Measurements from ENCODE around the gene HCFC2.
"Not testable (repeated sequence)": the region's sequence is repeated elsewhere in the genome, so short reads cannot be mapped to it uniquely, and the experiment has no call there.

HCFC2 gene

DNA sequence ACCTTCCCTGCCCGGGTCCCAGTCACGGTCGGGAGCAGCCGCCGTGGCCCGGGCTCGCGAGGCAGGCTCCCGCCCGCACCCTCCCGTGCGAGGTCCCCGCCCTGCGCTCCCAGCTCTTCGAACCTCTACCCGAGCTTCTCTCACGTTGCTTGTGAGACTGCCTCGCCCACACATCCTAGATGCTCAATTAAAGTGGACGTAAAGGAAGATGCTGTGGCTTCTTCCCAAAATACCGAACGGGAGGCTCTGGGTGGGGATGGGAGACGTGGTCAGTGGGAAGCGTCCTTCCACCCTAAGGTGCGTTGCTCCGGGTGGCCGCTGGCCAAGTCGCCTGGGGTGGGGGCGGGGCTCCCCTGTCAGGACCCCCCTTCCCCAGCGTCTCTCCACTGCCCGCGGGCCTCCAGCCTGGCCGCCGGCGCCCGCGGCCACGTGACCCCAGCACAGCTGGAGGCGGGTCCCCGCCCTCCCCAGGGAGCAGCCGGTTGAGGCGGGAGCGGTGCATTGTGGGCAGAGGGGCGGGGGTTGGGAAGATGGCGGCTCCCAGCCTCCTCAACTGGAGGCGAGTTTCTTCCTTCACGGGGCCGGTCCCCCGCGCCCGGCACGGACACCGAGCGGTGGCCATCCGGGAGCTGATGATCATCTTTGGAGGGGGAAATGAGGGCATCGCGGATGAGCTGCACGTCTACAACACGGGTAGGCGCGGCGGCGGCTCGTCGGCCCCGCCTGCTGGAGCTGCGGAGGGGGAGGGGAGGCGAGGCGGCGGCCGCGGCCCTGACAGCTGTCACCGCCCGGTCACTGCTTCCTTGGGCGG is at the start of gene HCFC2:
TSS of gene HCFC2 (plus strand) at position 501 of the 811 bp plus-strand sequence. CDS start at position 531, 30 bp downstream.
- H3K4me1 Mint-ChIP-seq, result peaks cover 20% of the 10 kb centered on the region
- H3K27ac Mint-ChIP-seq, result peak within 1 kb of the TSS; percentile 93 to 95
- no peaks in the 10 kb centered on the region for H3K9me3 Mint-ChIP-seq
- H3K27me3 Mint-ChIP-seq, result peaks cover 26% of the 10 kb centered on the region
- DNase-seq (peak; percentile 90 to 91), ATAC-seq (peak; percentile 97)
- H3K4me3 Mint-ChIP-seq, result peak within 1 kb of the TSS; percentile 98 to 99

DNA sequence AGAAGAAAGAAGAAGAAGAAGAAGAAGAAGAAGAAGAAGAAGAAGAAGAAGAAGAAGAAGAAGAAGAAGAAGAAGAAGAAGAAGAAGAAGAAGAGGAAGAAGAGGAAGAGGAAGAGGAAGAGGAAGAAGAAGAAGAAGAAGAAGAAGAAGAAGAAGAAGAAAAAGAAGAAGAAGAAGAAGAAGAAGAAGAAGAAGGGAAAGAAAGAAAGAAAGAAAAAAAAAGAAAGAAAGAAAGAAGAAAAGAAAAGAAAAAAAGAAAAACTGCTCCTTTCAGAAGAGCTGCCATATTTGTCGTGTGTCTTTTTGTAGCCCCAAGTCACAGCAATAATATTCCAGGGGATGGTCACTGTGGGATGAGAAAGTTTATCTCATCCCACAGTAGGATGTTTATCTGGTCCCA is 42.5 kb upstream of the HCFC2 start:
- ATAC-seq, H3K4me1 Mint-ChIP-seq, H3K4me3 Mint-ChIP-seq, H3K9me3 Mint-ChIP-seq, DNase-seq: not testable (repeated sequence)
- Mint-ChIP-seq H3K27ac (peak overlapping the region in 1 of 2 donors; percentile 27), H3K27me3 (peaks cover 38% of the 10 kb centered on the region)

DNA sequence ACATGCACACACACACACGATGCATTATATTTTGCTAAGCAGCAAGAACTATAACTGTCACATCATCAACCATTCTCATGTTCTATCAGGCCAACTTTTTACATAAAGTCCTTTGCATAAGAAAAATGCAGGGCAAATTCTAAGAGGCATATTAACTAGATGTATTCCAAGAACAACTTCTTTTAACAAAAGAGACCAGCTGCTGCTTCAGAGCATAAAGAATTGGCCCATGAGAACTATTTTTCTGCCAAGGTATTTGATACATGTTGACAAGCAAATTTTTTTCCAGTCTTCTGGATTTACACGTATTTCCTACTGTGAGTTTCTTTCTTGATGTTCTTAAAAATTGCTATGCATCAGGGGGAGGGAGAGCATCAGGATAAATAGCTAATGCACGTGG is 41.5 kb upstream of the HCFC2 start:
- peaks cover 43% of the 10 kb centered on the region for H3K27me3 Mint-ChIP-seq
- DNase-seq, result no peak
- no peaks in the 10 kb centered on the region for H3K4me1 Mint-ChIP-seq
- H3K9me3 Mint-ChIP-seq, result no peaks in the 10 kb centered on the region
- H3K27ac Mint-ChIP-seq, result no peak overlapping the region
- no peak overlapping the region for H3K4me3 Mint-ChIP-seq
- no peak for ATAC-seq

DNA sequence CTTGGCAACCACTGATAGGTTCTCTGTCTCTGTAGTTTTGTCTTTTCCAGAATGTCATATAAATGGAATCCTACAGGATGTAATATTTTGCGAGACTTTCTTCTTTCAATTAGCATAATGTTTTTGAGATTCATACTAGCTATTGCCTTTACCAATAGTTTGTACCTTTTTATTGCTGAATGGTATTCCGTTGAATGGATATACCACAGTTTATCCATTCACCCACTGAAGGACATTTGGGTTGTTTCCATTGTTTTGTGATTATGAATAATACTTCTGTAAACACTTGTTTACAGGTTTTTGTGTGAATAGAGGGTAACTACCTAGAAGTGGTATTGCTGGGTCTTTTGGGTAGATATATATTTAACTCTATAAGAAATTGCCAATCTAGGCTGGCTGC is 40.6 kb upstream of the HCFC2 start:
- H3K9me3 Mint-ChIP-seq, result no peaks in the 10 kb centered on the region
- H3K4me3 Mint-ChIP-seq, result no peak overlapping the region
- no peak for ATAC-seq
- peaks cover 47% of the 10 kb centered on the region for H3K27me3 Mint-ChIP-seq
- no peaks in the 10 kb centered on the region for H3K4me1 Mint-ChIP-seq
- no peak overlapping the region for H3K27ac Mint-ChIP-seq
- no peak for DNase-seq

DNA sequence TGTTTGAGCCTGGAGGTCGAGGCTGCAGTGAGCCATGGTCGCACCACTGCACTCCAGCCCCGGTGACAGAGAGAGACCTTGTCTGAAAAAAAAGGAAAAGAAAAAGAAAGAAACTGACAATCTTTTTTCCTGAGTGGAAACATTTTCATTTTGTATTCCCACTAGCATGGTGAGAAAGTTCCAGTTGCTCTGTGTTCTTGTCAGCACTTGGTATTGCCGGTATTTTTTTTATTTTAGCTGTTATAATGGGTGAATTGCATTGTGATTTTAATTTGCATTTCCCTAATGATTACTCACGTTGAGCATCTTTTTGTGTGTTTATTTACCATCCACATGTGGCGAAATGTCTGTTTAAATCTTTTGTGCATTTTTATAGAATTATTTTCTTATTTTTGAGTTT is 40.0 kb upstream of the HCFC2 start:
- H3K4me3 Mint-ChIP-seq, result no peak overlapping the region
- peaks cover 52% of the 10 kb centered on the region for H3K27me3 Mint-ChIP-seq
- H3K4me1 Mint-ChIP-seq, result no peaks in the 10 kb centered on the region
- no peak for DNase-seq
- H3K9me3 Mint-ChIP-seq, result no peaks in the 10 kb centered on the region
- no peak overlapping the region for H3K27ac Mint-ChIP-seq
- ATAC-seq, result no peak

DNA sequence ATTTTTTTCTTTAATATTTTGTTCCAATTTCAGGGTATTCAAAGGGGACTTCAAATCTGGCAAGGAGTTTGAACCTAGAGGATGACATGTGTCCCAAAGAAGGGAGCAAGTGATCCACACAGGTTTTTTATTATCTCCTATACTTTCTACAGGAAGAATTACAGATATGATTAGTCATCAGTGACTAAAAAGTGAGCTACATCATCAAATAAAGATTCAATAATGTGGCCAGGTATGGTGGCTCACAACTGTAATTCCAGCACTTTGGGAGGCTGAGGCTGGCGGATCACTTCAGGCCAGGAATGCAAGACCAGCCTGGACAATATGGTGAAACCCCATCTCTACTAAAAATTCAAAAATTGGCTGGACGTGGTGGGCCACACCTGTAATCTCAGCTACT is 38.6 kb upstream of the HCFC2 start:
- Mint-ChIP-seq H3K27me3 (peaks cover 39% of the 10 kb centered on the region), H3K27ac (no peak overlapping the region), H3K4me3 (no peak overlapping the region), H3K9me3 (no peaks in the 10 kb centered on the region), H3K4me1 (no peaks in the 10 kb centered on the region)
- DNase-seq, result no peak
- no peak for ATAC-seq

DNA sequence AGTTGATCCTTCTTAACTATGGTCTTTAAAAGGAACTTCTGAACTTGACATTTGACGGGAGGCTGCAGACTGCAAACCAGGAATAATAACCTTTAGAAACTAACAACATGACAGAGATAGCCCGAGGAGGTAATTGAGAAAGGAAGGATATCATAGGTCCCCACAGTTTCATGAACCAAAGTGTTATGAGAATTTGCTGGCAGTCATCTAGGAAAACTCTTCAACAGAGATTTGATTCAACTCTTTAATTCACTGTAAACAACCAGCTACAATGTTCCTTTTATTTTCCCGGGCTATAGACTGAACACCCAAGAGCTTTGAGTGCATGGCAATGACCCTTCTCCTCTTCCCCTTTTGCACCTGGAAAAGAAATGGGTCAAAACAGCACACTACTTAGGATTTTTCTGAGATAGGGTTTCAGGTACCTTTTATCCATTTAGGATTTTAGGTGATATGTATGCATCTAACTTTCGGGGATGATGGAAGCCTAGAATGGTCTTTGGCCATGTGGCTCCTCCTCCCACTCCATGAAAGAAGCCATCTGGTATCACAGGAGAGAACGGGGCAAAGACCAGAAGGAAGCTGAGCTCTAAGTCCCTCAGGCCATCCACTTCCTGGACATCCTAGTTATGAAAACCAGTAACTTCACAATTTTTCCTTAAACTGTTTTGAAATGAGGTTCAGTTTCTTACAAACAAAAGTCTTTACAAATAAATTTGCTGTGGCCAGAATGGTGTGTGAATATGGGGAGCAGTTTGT is 37.3 kb upstream of the HCFC2 start:
- DNase-seq (no peak), ATAC-seq (no peak)
- Mint-ChIP-seq H3K27me3 (peaks cover 27% of the 10 kb centered on the region), H3K27ac (no peak overlapping the region), H3K4me1 (no peaks in the 10 kb centered on the region), H3K9me3 (no peaks in the 10 kb centered on the region), H3K4me3 (no peak overlapping the region)

DNA sequence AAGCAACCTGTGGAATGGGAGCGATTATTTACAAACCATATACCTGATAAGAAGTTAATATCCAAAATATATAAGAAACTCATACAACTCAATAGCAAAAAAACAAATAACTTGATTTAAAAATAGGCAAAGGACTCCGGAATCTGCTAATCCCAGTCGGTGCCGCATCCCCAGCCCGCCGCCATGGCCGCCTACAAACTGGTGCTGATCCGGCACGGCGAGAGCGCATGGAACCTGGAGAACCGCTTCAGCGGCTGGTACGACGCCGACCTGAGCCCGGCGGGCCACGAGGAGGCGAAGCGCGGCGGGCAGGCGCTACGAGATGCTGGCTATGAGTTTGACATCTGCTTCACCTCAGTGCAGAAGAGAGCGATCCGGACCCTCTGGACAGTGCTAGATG is 33.7 kb upstream of the HCFC2 start:
- not testable (repeated sequence) for H3K9me3 Mint-ChIP-seq, H3K27ac Mint-ChIP-seq, H3K4me1 Mint-ChIP-seq, ATAC-seq, H3K4me3 Mint-ChIP-seq, DNase-seq
- peaks cover 34% of the 10 kb centered on the region for H3K27me3 Mint-ChIP-seq

DNA sequence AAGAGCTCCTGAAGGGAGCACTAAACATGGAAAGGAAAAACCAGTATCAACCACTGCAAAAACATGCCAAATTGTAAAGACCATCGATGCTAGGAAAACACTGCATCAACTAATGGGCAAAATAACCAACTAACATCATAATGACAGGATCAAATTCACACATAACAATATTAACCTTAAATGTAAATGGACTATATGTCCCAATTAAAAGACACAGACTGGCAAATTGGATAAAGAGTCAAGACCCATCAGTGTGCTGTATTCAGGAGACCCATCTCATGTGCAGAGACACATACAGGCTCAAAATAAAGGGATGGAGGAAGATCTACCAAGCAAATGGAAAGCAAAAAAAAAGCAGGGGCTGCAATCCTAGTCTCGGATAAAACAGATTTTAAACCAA is 28.2 kb upstream of the HCFC2 start:
- not testable (repeated sequence) for H3K9me3 Mint-ChIP-seq, H3K4me1 Mint-ChIP-seq, H3K4me3 Mint-ChIP-seq, ATAC-seq, H3K27ac Mint-ChIP-seq, DNase-seq
- H3K27me3 Mint-ChIP-seq, result peaks cover 26% of the 10 kb centered on the region

DNA sequence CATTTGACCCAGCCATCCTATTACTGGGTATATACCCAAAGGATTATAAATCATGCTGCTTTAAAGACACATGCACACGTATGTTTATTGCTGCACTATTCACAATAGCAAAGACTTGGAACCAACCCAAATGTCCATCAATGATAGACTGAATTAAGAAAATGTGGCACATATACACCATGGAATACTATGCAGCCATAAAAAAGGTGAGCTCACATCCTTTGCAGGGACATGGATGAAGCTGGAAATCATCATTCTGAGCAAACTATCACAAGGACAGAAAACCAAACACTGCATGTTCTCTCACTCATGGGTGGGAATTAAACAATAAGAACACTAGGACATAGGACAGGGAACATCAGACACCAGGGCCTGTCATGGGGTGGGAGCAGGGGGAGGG is 24.6 kb upstream of the HCFC2 start:
- not testable (repeated sequence) for ATAC-seq, H3K27ac Mint-ChIP-seq, DNase-seq, H3K4me1 Mint-ChIP-seq, H3K9me3 Mint-ChIP-seq, H3K4me3 Mint-ChIP-seq
- peaks cover 23% of the 10 kb centered on the region for H3K27me3 Mint-ChIP-seq

DNA sequence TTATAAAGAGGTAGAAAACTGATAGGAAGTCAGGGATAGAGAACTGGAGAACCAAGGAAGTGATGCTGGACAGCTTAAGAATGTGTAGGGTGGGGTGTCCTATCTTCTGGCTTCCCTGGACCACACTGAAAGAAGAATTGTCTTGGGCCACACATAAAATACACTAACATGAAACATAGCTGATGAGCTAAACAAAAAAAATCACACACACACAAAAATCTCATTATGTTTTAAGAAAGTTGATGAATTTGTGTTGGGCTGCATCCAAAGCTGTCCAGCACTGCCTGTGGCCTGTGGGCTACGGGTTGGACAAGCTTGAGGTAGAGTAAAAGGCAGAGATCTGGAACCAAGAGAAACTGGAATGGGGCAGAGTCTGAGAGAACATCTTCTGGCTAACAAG is 21.8 kb upstream of the HCFC2 start:
- Mint-ChIP-seq H3K27me3 (no peaks in the 10 kb centered on the region), H3K27ac (no peak overlapping the region), H3K9me3 (no peaks in the 10 kb centered on the region), H3K4me3 (no peak overlapping the region), H3K4me1 (peaks cover 6% of the 10 kb centered on the region)
- DNase-seq (no peak), ATAC-seq (no peak)

DNA sequence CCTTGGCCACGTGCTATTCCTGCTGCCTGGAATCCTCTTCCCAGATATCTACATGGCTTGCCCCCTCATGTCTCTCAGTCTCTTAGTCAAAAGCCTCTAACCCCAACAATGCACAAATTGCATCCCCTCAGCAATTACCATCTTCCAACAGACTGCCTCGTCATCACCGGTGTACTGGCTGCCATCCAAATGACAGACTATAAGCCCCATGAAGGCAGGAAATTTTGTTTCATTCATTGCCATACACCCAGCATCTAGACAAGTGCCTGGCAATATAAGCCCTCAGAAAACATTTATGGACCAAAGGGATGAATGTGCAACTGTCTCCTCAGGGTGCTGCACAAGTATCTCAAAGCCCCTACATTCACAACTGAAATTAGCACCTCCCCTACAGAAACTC is 20.2 kb upstream of the HCFC2 start:
- no peaks in the 10 kb centered on the region for H3K9me3 Mint-ChIP-seq
- H3K4me1 Mint-ChIP-seq, result peaks cover 6% of the 10 kb centered on the region
- H3K4me3 Mint-ChIP-seq, result no peak overlapping the region
- no peak for ATAC-seq
- H3K27ac Mint-ChIP-seq, result no peak overlapping the region
- no peak for DNase-seq
- peaks cover 14% of the 10 kb centered on the region for H3K27me3 Mint-ChIP-seq

DNA sequence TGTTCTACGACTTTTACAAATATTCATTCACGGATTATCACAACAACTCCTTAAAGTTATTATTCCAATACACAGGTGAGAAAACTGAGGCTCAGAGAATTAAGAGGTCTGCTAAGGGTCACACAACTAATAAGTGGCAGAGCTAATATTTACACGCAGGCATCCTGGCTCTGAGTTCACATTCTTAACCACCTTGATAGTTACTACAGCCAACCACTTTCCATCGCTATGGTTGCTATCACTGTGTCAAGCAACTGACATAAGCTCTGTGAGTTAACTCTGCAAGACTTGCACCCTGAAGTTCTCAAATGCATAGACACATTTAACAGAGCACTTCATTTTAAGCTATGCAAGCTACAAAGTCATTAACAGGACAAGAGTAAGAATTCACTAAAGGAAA is 18.0 kb upstream of the HCFC2 start:
- H3K4me3 Mint-ChIP-seq, result no peak overlapping the region
- no peaks in the 10 kb centered on the region for H3K9me3 Mint-ChIP-seq
- H3K27me3 Mint-ChIP-seq, result peaks cover 36% of the 10 kb centered on the region
- H3K4me1 Mint-ChIP-seq, result peaks cover 16% of the 10 kb centered on the region
- ATAC-seq, result no peak
- no peak for DNase-seq
- no peak overlapping the region for H3K27ac Mint-ChIP-seq

DNA sequence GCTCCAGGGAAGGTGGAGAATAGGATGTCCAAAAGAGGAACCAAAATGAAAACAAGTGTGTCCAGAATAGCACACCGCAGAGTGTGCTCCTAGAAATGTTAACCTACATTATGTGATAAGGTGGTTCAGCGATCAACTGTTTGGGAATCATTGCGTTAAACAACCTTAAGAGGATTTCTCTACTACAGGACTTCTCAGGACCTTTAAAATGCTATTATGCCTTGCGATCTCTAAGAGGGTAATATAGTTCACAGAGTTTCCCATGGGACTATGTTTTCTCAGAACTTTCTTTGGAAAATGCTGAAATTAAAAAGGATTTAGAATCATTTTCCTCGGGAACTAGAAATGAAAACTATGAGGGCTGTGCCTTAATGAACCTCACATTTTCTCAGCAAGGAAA is 16.2 kb upstream of the HCFC2 start:
- no peak for ATAC-seq
- H3K27me3 Mint-ChIP-seq, result peaks cover 47% of the 10 kb centered on the region
- H3K9me3 Mint-ChIP-seq, result no peaks in the 10 kb centered on the region
- H3K4me3 Mint-ChIP-seq, result no peak overlapping the region
- DNase-seq, result no peak
- H3K4me1 Mint-ChIP-seq, result peaks cover 16% of the 10 kb centered on the region
- H3K27ac Mint-ChIP-seq, result no peak overlapping the region

DNA sequence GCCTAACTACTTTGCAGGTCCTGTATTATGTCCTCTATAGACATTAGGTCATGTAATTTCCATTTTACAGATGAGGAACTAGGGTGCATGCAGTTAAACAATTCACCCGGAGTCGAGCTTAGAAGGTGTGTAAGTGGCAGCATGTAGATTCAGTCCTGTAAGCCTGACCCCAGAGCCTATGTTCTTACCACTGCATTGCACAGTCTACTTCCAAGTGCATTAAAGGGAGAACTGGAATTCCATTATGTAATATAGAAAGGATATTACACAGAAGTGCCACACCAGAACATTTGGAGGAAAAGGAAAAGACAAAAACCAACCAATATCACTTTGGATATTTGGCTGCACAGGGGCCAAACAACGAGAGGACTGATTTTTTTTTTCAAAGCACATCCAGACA is 15.5 kb upstream of the HCFC2 start:
- H3K9me3 Mint-ChIP-seq, result no peaks in the 10 kb centered on the region
- no peak for ATAC-seq
- H3K4me1 Mint-ChIP-seq, result peaks cover 16% of the 10 kb centered on the region
- no peak overlapping the region for H3K4me3 Mint-ChIP-seq
- no peak overlapping the region for H3K27ac Mint-ChIP-seq
- H3K27me3 Mint-ChIP-seq, result peaks cover 52% of the 10 kb centered on the region
- DNase-seq, result no peak

DNA sequence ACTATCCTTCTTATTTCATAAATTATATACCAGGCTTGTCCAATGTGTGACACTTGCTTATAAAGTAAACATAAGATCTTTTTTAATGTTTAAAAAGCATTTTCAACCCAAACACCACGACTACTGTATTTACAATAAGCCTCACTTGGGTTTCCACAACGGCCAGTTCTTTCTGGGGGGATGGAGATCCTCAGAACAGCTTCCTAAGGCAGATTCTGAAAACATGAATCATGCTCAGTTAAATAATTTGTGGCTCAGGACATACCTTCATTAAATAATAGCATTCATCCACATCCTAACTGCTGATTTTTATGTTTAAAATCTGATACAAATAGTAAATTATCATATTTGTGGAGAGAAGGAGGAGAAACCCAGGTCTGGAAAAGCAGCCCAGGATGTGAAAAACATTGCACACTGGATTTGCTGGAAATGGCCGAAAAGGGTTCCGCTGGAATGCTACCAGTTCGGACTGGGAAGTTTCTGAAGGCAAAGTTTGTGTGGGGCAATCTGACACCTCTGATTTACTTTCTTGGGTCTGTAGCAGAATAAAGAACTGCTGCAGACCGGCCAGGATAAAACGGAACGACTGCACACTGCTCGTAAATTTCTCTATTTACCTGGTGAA is 14.9 kb upstream of the HCFC2 start:
- H3K27me3 Mint-ChIP-seq, result peaks cover 52% of the 10 kb centered on the region
- ATAC-seq, result no peak
- H3K27ac Mint-ChIP-seq, result no peak overlapping the region
- H3K9me3 Mint-ChIP-seq, result no peaks in the 10 kb centered on the region
- peak overlapping the region; percentile 60 to 69 for H3K4me3 Mint-ChIP-seq
- no peak for DNase-seq
- H3K4me1 Mint-ChIP-seq, result peaks cover 16% of the 10 kb centered on the region

Measured in stimulated activated naive CD8-positive, alpha-beta T cell treated with anti-CD3 and anti-CD28 coated beads, Interleukin-15, amount 100 ng/mL, for 72 hours (primary cell).